WTC11 (cell line): ENCODE data around the gene STUM. TPM values are rescaled to one million over a fixed set of nuclear protein-coding genes. Genes with fewer than 3 reads are reported as not detected.
"Not testable (repeated sequence)": the region's sequence is repeated elsewhere in the genome, so short reads cannot be mapped to it uniquely, and the experiment has no call there.

Experiments used
- ATAC-seq: fragments of 200-7000 bp; cut with Tn5 transposase; 2 replicates; pipeline ENCODE4 v1.10.0; 2021; ENCODE audit warnings: mild to moderate bottlenecking, moderate library complexity
- CTCF ChIA-PET: fragments of 300-600 bp; sonication (Branson Sonifier 250); formaldehyde crosslinking; loops from one replicate; lab custom pipeline; 2021; ENCODE audit warnings: antibody characterized with exemption; lab: Charles Lee
- POLR2A ChIA-PET: fragments of 350-600 bp; sonication (Branson Sonifier 250); formaldehyde crosslinking; loops from one replicate; lab custom pipeline; 2021; ENCODE audit warnings: antibody characterized with exemption; lab: Charles Lee
- DNase-seq: peaks from one replicate; pipeline ENCODE4 v3.0.0; 2021; ENCODE audit warnings: low spot score
- H3K27ac Mint-ChIP-seq: 2 replicates; pipeline ENCODE4 v1.8.0; 2021; ENCODE audit warnings: mixed read lengths
- H3K27me3 Mint-ChIP-seq: 2 replicates; pipeline ENCODE4 v1.8.0; 2021; ENCODE audit warnings: low read depth, mild to moderate bottlenecking, moderate library complexity, mixed read lengths
- H3K36me3 Mint-ChIP-seq: 2 replicates; pipeline ENCODE4 v1.8.0; 2021; ENCODE audit warnings: mixed read lengths
- H3K4me1 Mint-ChIP-seq: 2 replicates; pipeline ENCODE4 v1.8.0; 2022; ENCODE audit warnings: mixed read lengths
- H3K4me3 Mint-ChIP-seq: 2 replicates; pipeline ENCODE4 v1.8.0; 2021; ENCODE audit warnings: mild to moderate bottlenecking, moderate library complexity, mixed read lengths
- H3K9me3 Mint-ChIP-seq: 2 replicates; pipeline ENCODE4 v1.8.0; 2021; ENCODE audit warnings: mixed read lengths
- AFF4 ChIP-seq: sonication (generic); formaldehyde crosslinking; IDR thresholded peaks from 2 replicates; pipeline ENCODE4 v1.8.1; 2023; ENCODE audit warnings: mild to moderate bottlenecking, missing genetic modification reagents, borderline replicate concordance
- ATF6 ChIP-seq: sonication (generic); formaldehyde crosslinking; IDR thresholded peaks from 2 replicates; pipeline ENCODE4 v1.8.1; 2023; ENCODE audit warnings: mild to moderate bottlenecking, missing genetic modification reagents
- FOXP4 ChIP-seq: sonication (generic); formaldehyde crosslinking; IDR thresholded peaks from 2 replicates; pipeline ENCODE4 v1.8.0; 2022; ENCODE audit warnings: mild to moderate bottlenecking, missing genetic modification reagents
- JUN ChIP-seq: sonication (generic); formaldehyde crosslinking; IDR thresholded peaks from 2 replicates; pipeline ENCODE4 v1.8.0; 2023; ENCODE audit warnings: mild to moderate bottlenecking, missing genetic modification reagents
- NFYB ChIP-seq: sonication (generic); formaldehyde crosslinking; conservative IDR thresholded peaks from 2 replicates; pipeline ENCODE4 v1.8.0; 2022; ENCODE audit warnings: low read depth, missing genetic modification reagents
- PREB ChIP-seq: sonication (generic); formaldehyde crosslinking; IDR thresholded peaks from 2 replicates; pipeline ENCODE4 v1.8.1; 2022; ENCODE audit warnings: mild to moderate bottlenecking, missing genetic modification reagents, moderate library complexity, borderline replicate concordance
- SMAD4 ChIP-seq: sonication (generic); formaldehyde crosslinking; IDR thresholded peaks from 2 replicates; pipeline ENCODE4 v1.8.0; 2022; ENCODE audit warnings: mild to moderate bottlenecking, missing genetic modification reagents
- ZNF121 ChIP-seq: sonication (generic); formaldehyde crosslinking; IDR thresholded peaks from 2 replicates; pipeline ENCODE4 v1.8.0; 2023; ENCODE audit warnings: missing genetic modification reagents
- ZNF138 ChIP-seq: sonication (generic); formaldehyde crosslinking; conservative IDR thresholded peaks from 2 replicates; pipeline ENCODE4 v1.8.1; 2022; ENCODE audit warnings: mild to moderate bottlenecking, moderate library complexity, missing genetic modification reagents
- ZNF232 ChIP-seq: sonication (generic); formaldehyde crosslinking; IDR thresholded peaks from 2 replicates; pipeline ENCODE4 v1.8.0; 2022; ENCODE audit warnings: mild to moderate bottlenecking, missing genetic modification reagents
- ZNF317 ChIP-seq: sonication (generic); formaldehyde crosslinking; IDR thresholded peaks from 2 replicates; pipeline ENCODE4 v1.8.1; 2023; ENCODE audit warnings: low read depth, mild to moderate bottlenecking, moderate library complexity, missing genetic modification reagents, borderline replicate concordance
- ZNF423 ChIP-seq: fragments of 250-450 bp; sonication (Bioruptor Pico); IDR thresholded peaks from 2 replicates; pipeline ENCODE4 v2.1.2; 2022; ENCODE audit warnings: mild to moderate bottlenecking, moderate library complexity
- ZNF532 ChIP-seq: fragments of 250-450 bp; sonication (Bioruptor Pico); IDR thresholded peaks from 2 replicates; pipeline ENCODE4 v1.9.0; 2021; ENCODE audit warnings: mild to moderate bottlenecking, borderline replicate concordance
- total RNA-seq: library from RNA; stranded (reverse); gene quantifications from 3 replicates; pipeline ENCODE4 v1.2.3, GENCODE V29; 2021

STUM gene
- total RNA-seq, 1 experiment from 2014 or later = 2.5 TPM

- no peak for DNase-seq
- Mint-ChIP-seq H3K4me1 (peaks cover 23% of the 10 kb centered on the region), H3K27ac (no peak overlapping the region), H3K4me3 (no peak overlapping the region)
- ATAC-seq = no peak
- CTCF ChIA-PET = interaction anchor here (0.7 to 2.8 kb wide), 22 partner anchors 9 to 346 kb away, joined by 3 to 13 read pairs (median 4); partner anchors contain the start of gene PARP1
- TF ChIP-seq JUN (CRISPR knock-in tag) (no peak), ZNF532 (no peak)
- TF ChIP-seq, all 79 proteins: peak for 0
- POLR2A ChIA-PET = interaction anchor here (0.7 kb wide), 1 partner anchor 12 kb away, joined by 3 read pairs; no protein-coding TSS in a partner anchor
- H3K9me3 Mint-ChIP-seq = no peaks in the 10 kb centered on the region
- H3K27me3 Mint-ChIP-seq = no peaks in the 10 kb centered on the region
- H3K36me3 Mint-ChIP-seq = no peaks in the 10 kb centered on the region
Measured at GRCh38 chr1:226638001-226638601, 89.5 kb downstream of the STUM start.

- H3K27ac Mint-ChIP-seq = no peak overlapping the region
- H3K9me3 Mint-ChIP-seq = no peaks in the 10 kb centered on the region
- peaks cover 28% of the 10 kb centered on the region for H3K4me1 Mint-ChIP-seq
- no peak for TF ChIP-seq NFYB
- TF ChIP-seq FOXP4 (CRISPR knock-in tag) = no peak
- TF ChIP-seq ZNF317 (CRISPR knock-in tag) = no peak
- TF ChIP-seq AFF4 (CRISPR knock-in tag) = no peak
- no peak for TF ChIP-seq ATF6
- TF ChIP-seq ZNF423 = no peak
- no peak for TF ChIP-seq ZNF138 (CRISPR knock-in tag)
- TF ChIP-seq ZNF232 (CRISPR knock-in tag) = no peak
- no peak for TF ChIP-seq SMAD4 (CRISPR knock-in tag)
- TF ChIP-seq ZNF121 (CRISPR knock-in tag) = no peak
- no peak for TF ChIP-seq PREB (CRISPR knock-in tag)
- CTCF ChIA-PET = interaction anchor here (1.1 to 2.8 kb wide), 13 partner anchors 9 to 231 kb away, joined by 3 to 13 read pairs (median 8); partner anchors contain the start of gene PARP1
- DNase-seq (no peak), ATAC-seq (no peak)
- H3K36me3 Mint-ChIP-seq = peaks cover 2% of the 10 kb centered on the region; the same call in 1 of the 2 replicates
- POLR2A ChIA-PET = interaction anchor here (0.7 kb wide), 1 partner anchor 1092 kb away, joined by 5 read pairs; no protein-coding TSS in a partner anchor
- H3K4me3 Mint-ChIP-seq = no peak overlapping the region
- no peaks in the 10 kb centered on the region for H3K27me3 Mint-ChIP-seq
Measured at GRCh38 chr1:226638608-226639007, 90.0 kb downstream of the STUM start.

GRCh38 chr1:226639206-226639605, 90.6 kb downstream of the STUM start:
- not testable (repeated sequence) for H3K9me3 Mint-ChIP-seq, H3K27me3 Mint-ChIP-seq, ATAC-seq, H3K27ac Mint-ChIP-seq, H3K36me3 Mint-ChIP-seq, DNase-seq, H3K4me3 Mint-ChIP-seq
- peaks cover 29% of the 10 kb centered on the region for H3K4me1 Mint-ChIP-seq
- ChIA-PET CTCF (interaction anchor here (0.7 to 2.8 kb wide), 7 partner anchors 13 to 230 kb away, joined by 3 to 13 read pairs (median 8); no protein-coding TSS in a partner anchor), POLR2A (interaction anchor here (0.7 kb wide), 1 partner anchor 1091 kb away, joined by 5 read pairs; no protein-coding TSS in a partner anchor)
